Measurements from ENCODE around the gene ANGPTL8. TPM values are rescaled to one million over a fixed set of nuclear protein-coding genes. Genes with fewer than 3 reads are reported as not detected.

Gene ANGPTL8
- total RNA-seq, 2 experiments from 2014 or later, result not detected

- ChIA-PET CTCF (no interaction called here), POLR2A (no interaction called here)
- Mint-ChIP-seq H3K27me3 (peaks cover 3% of the 10 kb centered on the region), H3K4me1 (no peaks in the 10 kb centered on the region), H3K9me3 (peaks cover 15% of the 10 kb centered on the region), H3K36me3 (ENCODE audit: low read depth) (no peaks in the 10 kb centered on the region), H3K27ac (no peak overlapping the region), H3K4me3 (no peak overlapping the region)
- DNase-seq, result no peak
Observed at GRCh38 chr19:11209839-11210655, 29.4 kb upstream of the ANGPTL8 start.

GRCh38 chr19:11210656-11210928, 28.8 kb upstream of the ANGPTL8 start:
- POLR2A ChIA-PET, result no interaction called here
- H3K27ac Mint-ChIP-seq, result no peak overlapping the region

GRCh38 chr19:11214387-11214786, 25.0 kb upstream of the ANGPTL8 start:
- Mint-ChIP-seq H3K4me3 (no peak overlapping the region), H3K36me3 (ENCODE audit: low read depth) (no peaks in the 10 kb centered on the region), H3K4me1 (no peaks in the 10 kb centered on the region), H3K9me3 (peaks cover 15% of the 10 kb centered on the region), H3K27me3 (no peaks in the 10 kb centered on the region), H3K27ac (no peak overlapping the region)
- ChIA-PET CTCF (interaction anchor here (0.7 kb wide), 1 partner anchor 208 kb away, joined by 4 read pairs; no protein-coding TSS in a partner anchor), POLR2A (no interaction called here)
- no peak for DNase-seq

More at GRCh38 chr19:11210656-11210928, 28.8 kb upstream of the ANGPTL8 start:
- Mint-ChIP-seq H3K4me1 (no peaks in the 10 kb centered on the region), H3K36me3 (ENCODE audit: low read depth) (no peaks in the 10 kb centered on the region), H3K9me3 (peaks cover 15% of the 10 kb centered on the region), H3K4me3 (no peak overlapping the region), H3K27me3 (peaks cover 3% of the 10 kb centered on the region)
- CTCF ChIA-PET, result no interaction called here
- DNase-seq, result no peak

GRCh38 chr19:11221082-11221598, 18.3 kb upstream of the ANGPTL8 start:
- Mint-ChIP-seq H3K9me3 (peaks cover 10% of the 10 kb centered on the region), H3K27ac (no peak overlapping the region), H3K4me1 (no peaks in the 10 kb centered on the region), H3K36me3 (ENCODE audit: low read depth) (no peaks in the 10 kb centered on the region), H3K27me3 (peaks cover 2% of the 10 kb centered on the region), H3K4me3 (no peak overlapping the region)
- ChIA-PET POLR2A (no interaction called here), CTCF (no interaction called here)
- no peak for DNase-seq

GRCh38 chr19:11223200-11223599, 16.2 kb upstream of the ANGPTL8 start:
- Mint-ChIP-seq H3K4me3 (no peak overlapping the region), H3K9me3 (peaks cover 10% of the 10 kb centered on the region), H3K27ac (no peak overlapping the region), H3K27me3 (peaks cover 2% of the 10 kb centered on the region), H3K4me1 (no peaks in the 10 kb centered on the region), H3K36me3 (ENCODE audit: low read depth) (no peaks in the 10 kb centered on the region)
- ChIA-PET POLR2A (no interaction called here), CTCF (no interaction called here)
- no peak for DNase-seq

GRCh38 chr19:11224429-11224828, 15.0 kb upstream of the ANGPTL8 start:
- no peaks in the 10 kb centered on the region for H3K4me1 Mint-ChIP-seq
- ChIA-PET POLR2A (no interaction called here), CTCF (no interaction called here)

GRCh38 chr19:11225172-11225571, 14.2 kb upstream of the ANGPTL8 start:
- no peak overlapping the region for H3K4me3 Mint-ChIP-seq
- no peaks in the 10 kb centered on the region for H3K4me1 Mint-ChIP-seq
- ChIA-PET CTCF (interaction anchor here (0.6 kb wide), 1 partner anchor 551 kb away, joined by 3 read pairs; no protein-coding TSS in a partner anchor), POLR2A (no interaction called here)
- H3K27me3 Mint-ChIP-seq, result peaks cover 2% of the 10 kb centered on the region
- no peaks in the 10 kb centered on the region for H3K36me3 Mint-ChIP-seq (ENCODE audit: low read depth)
- DNase-seq, result no peak
- peaks cover 10% of the 10 kb centered on the region for H3K9me3 Mint-ChIP-seq
- no peak overlapping the region for H3K27ac Mint-ChIP-seq

More at GRCh38 chr19:11224429-11224828, 15.0 kb upstream of the ANGPTL8 start:
- no peak for DNase-seq
- Mint-ChIP-seq H3K27ac (no peak overlapping the region), H3K9me3 (peaks cover 10% of the 10 kb centered on the region), H3K27me3 (peaks cover 2% of the 10 kb centered on the region), H3K4me3 (no peak overlapping the region), H3K36me3 (ENCODE audit: low read depth) (no peaks in the 10 kb centered on the region)

GRCh38 chr19:11225815-11226214, 13.6 kb upstream of the ANGPTL8 start:
- Mint-ChIP-seq H3K4me3 (no peak overlapping the region), H3K4me1 (no peaks in the 10 kb centered on the region), H3K36me3 (ENCODE audit: low read depth) (no peaks in the 10 kb centered on the region), H3K27ac (no peak overlapping the region), H3K27me3 (no peaks in the 10 kb centered on the region), H3K9me3 (peaks cover 10% of the 10 kb centered on the region)
- POLR2A ChIA-PET, result no interaction called here
- CTCF ChIA-PET, result interaction anchor here (0.6 kb wide), 1 partner anchor 552 kb away, joined by 3 read pairs; no protein-coding TSS in a partner anchor
- no peak for DNase-seq

GRCh38 chr19:11226716-11227166, 12.7 kb upstream of the ANGPTL8 start:
- Mint-ChIP-seq H3K9me3 (peaks cover 2% of the 10 kb centered on the region), H3K27ac (no peak overlapping the region), H3K27me3 (no peaks in the 10 kb centered on the region), H3K4me3 (no peak overlapping the region), H3K36me3 (ENCODE audit: low read depth) (no peaks in the 10 kb centered on the region), H3K4me1 (no peaks in the 10 kb centered on the region)
- ChIA-PET POLR2A (no interaction called here), CTCF (no interaction called here)
- no peak for DNase-seq

- ChIA-PET POLR2A (no interaction called here), CTCF (no interaction called here)
- no peak overlapping the region for H3K4me3 Mint-ChIP-seq
- DNase-seq, result no peak
- no peaks in the 10 kb centered on the region for H3K4me1 Mint-ChIP-seq
- H3K27me3 Mint-ChIP-seq, result no peaks in the 10 kb centered on the region
- no peaks in the 10 kb centered on the region for H3K36me3 Mint-ChIP-seq (ENCODE audit: low read depth)
- H3K27ac Mint-ChIP-seq, result no peak overlapping the region
- H3K9me3 Mint-ChIP-seq, result peaks cover 2% of the 10 kb centered on the region
Observed at GRCh38 chr19:11227195-11227886, 12.1 kb upstream of the ANGPTL8 start.

GRCh38 chr19:11230621-11231386, 8.6 kb upstream of the ANGPTL8 start:
- Mint-ChIP-seq H3K9me3 (no peaks in the 10 kb centered on the region), H3K4me3 (no peak overlapping the region), H3K27me3 (no peaks in the 10 kb centered on the region), H3K36me3 (ENCODE audit: low read depth) (no peaks in the 10 kb centered on the region), H3K27ac (no peak overlapping the region), H3K4me1 (no peaks in the 10 kb centered on the region)
- ChIA-PET POLR2A (no interaction called here), CTCF (no interaction called here)
- DNase-seq, result no peak

- Mint-ChIP-seq H3K27ac (no peak overlapping the region), H3K4me3 (no peak overlapping the region), H3K9me3 (no peaks in the 10 kb centered on the region), H3K27me3 (no peaks in the 10 kb centered on the region), H3K4me1 (no peaks in the 10 kb centered on the region), H3K36me3 (ENCODE audit: low read depth) (no peaks in the 10 kb centered on the region)
- CTCF ChIA-PET, result no interaction called here
- POLR2A ChIA-PET, result no interaction called here
- no peak for DNase-seq
Observed at GRCh38 chr19:11232555-11232954, 6.9 kb upstream of the ANGPTL8 start.

GRCh38 chr19:11233073-11233472, 6.3 kb upstream of the ANGPTL8 start:
- Mint-ChIP-seq H3K4me3 (no peak overlapping the region), H3K4me1 (no peaks in the 10 kb centered on the region), H3K27me3 (no peaks in the 10 kb centered on the region), H3K36me3 (ENCODE audit: low read depth) (no peaks in the 10 kb centered on the region), H3K27ac (no peak overlapping the region), H3K9me3 (no peaks in the 10 kb centered on the region)
- no peak for DNase-seq
- ChIA-PET CTCF (no interaction called here), POLR2A (no interaction called here)

Data from activated CD4-positive, alpha-beta memory T cell treated with anti-CD3 and anti-CD28 coated beads, Interleukin-2, amount 10 ng/mL, durations not matched to agents 7 days and 5 days (primary cell).